Middle frontal gyrus (tissue), 1 donor: Measurements from ENCODE around the gene LMBR1L.

ENCODE experiments used
- DNase-seq: peaks from one replicate; pipeline ENCODE4 v3.0.0-alpha.2; 2015; ENCODE audit warnings: low spot score; ENCODE audit errors: extremely low spot score

The LMBR1L gene

GRCh38 chr12:49054096-49054495 lies 56.6 kb downstream of the LMBR1L start:
- no peak for DNase-seq

GRCh38 chr12:49052451-49053208 lies 58.0 kb downstream of the LMBR1L start:
- DNase-seq = no peak

GRCh38 chr12:49051777-49052438 lies 58.7 kb downstream of the LMBR1L start:
- DNase-seq = no peak

- no peak for DNase-seq
These were observed 59.3 kb downstream of the LMBR1L start for GRCh38 chr12:49051373-49051764.

DNA sequence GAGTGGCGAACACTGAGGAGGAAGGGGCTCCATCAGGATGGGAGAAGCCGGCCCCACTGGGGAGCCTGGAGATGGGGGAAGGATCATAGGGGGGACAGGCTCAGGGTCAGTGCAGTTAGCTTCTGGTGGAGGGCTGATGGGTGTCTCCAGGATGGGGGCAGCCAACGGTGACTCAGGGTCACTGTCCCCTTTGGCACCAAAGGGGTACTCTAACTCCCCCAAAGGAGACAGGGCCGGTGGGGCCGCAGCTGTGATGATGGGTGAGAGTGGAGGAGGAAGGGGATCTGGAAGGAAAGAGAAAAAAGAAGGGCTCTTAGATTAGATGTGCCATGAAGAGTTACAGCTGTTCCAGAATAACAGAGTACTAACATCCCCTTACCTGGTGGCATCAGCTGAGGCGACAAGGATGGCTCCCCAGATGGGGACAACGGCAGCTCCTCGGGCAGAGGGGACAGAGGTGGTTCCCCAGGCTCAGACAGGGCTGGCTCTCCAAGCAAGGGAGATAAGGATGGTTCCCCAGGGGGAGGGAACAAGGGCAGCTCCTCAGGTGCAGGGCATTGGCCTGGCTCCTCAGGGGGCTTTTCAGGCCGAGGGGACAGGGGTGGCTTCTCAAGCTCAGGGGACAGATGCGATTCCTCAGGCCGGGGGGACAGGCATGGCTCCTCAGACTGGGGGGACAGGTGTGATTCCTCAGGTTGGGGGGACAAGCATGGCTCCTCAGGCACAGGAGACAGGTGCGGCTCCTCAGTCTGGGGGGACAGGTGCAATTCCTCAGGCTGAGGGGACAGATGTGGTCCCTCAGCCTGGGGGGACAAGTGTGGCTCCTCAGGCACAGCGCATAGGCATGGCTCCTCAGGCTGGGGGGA lies 59.9 kb downstream of the LMBR1L start:
- DNase-seq = no peak

GRCh38 chr12:49049566-49050224 lies 61.0 kb downstream of the LMBR1L start:
- DNase-seq = no peak

DNA sequence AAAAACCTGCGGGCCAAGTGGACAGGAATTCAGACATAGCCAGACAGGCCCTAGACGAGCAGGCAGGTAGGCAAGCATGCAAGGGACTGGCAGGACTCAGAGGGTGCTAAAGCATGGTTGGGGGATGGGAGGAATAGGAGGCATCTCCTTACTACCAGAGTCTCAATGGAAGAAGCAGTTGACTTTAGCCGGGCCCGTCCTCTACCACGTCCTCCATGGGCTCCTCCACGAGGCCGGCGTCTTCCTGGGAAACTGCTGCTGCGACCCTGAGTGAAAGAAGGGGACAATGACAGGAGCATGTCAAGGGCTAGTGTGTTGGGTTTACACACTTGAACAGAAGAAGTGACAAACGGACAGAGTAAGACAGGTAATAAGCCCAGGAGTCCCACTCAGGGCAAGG lies 61.7 kb downstream of the LMBR1L start:
- no peak for DNase-seq
